HEK293T (cell line): ENCODE measurements around the gene PRPF6.
A peak's percentile ranks its signal among the peaks of the same experiment; 100 is the strongest.
"Not testable (repeated sequence)": the region's sequence is repeated elsewhere in the genome, so short reads cannot be mapped to it uniquely, and the experiment has no call there.

Experiments used
- CTCF ChIA-PET: fragments of 350-600 bp; formaldehyde crosslinking; extraction: SDS; loops from one replicate; lab custom pipeline; 2021; ENCODE audit warnings: antibody characterized with exemption, inconsistent platforms; lab: Yijun Ruan, JAX
- POLR2A ChIA-PET: fragments of 350-600 bp; formaldehyde crosslinking; extraction: SDS; loops from one replicate; lab custom pipeline; 2020; ENCODE audit warnings: antibody characterized with exemption, inconsistent platforms; lab: Yijun Ruan, JAX
- DNase-seq: peaks from one replicate; pipeline ENCODE4 v3.0.0; 2012; ENCODE audit warnings: mixed read lengths; ENCODE audit errors: extremely low spot score
- ARNT ChIP-seq: fragments of 450-650 bp; IDR thresholded peaks from 2 replicates; pipeline ENCODE4 v1.6.1; 2017; ENCODE audit warnings: mild to moderate bottlenecking
- BHLHE40 ChIP-seq: fragments of 450-650 bp; IDR thresholded peaks from 2 replicates; pipeline ENCODE4 v1.6.1; 2016; ENCODE audit warnings: mild to moderate bottlenecking, moderate library complexity, borderline replicate concordance
- CTBP1 ChIP-seq: fragments of 450-650 bp; IDR thresholded peaks from 2 replicates; pipeline ENCODE4 v1.6.1; 2016; ENCODE audit warnings: borderline replicate concordance
- ELF4 ChIP-seq: fragments of 450-650 bp; IDR thresholded peaks from 2 replicates; pipeline ENCODE4 v1.6.1; 2017; ENCODE audit warnings: antibody characterized with exemption
- FOXA1 ChIP-seq: fragments of 450-650 bp; IDR thresholded peaks from 2 replicates; pipeline ENCODE4 v1.6.1; 2016; ENCODE audit warnings: mild to moderate bottlenecking
- FOXK2 ChIP-seq: fragments of 450-650 bp; IDR thresholded peaks from 2 replicates; pipeline ENCODE4 v1.6.1; 2016; ENCODE audit warnings: mild to moderate bottlenecking
- FOXM1 ChIP-seq: fragments of 450-650 bp; IDR thresholded peaks from 2 replicates; pipeline ENCODE4 v1.6.1; 2017; ENCODE audit warnings: mild to moderate bottlenecking, borderline replicate concordance
- HDGF ChIP-seq: fragments of 450-650 bp; IDR thresholded peaks from 2 replicates; pipeline ENCODE4 v1.6.1; 2017; ENCODE audit warnings: antibody characterized with exemption, borderline replicate concordance
- L3MBTL2 ChIP-seq: fragments of 450-650 bp; conservative IDR thresholded peaks from 2 replicates; pipeline ENCODE4 v1.6.1; 2016; ENCODE audit warnings: mild to moderate bottlenecking
- LEF1 ChIP-seq: fragments of 450-650 bp; IDR thresholded peaks from 2 replicates; pipeline ENCODE4 v1.6.1; 2017; ENCODE audit warnings: mild to moderate bottlenecking, borderline replicate concordance
- NFRKB ChIP-seq: fragments of 450-650 bp; IDR thresholded peaks from 2 replicates; pipeline ENCODE4 v1.6.1; 2016; ENCODE audit warnings: mild to moderate bottlenecking, moderate library complexity
- PKNOX1 ChIP-seq: fragments of 450-650 bp; IDR thresholded peaks from 2 replicates; pipeline ENCODE4 v1.6.1; 2016
- SP1 ChIP-seq: fragments of 450-650 bp; IDR thresholded peaks from 2 replicates; pipeline ENCODE4 v1.6.1; 2017
- SUZ12 ChIP-seq: fragments of 450-650 bp; IDR thresholded peaks from 2 replicates; pipeline ENCODE4 v1.6.1; 2016; ENCODE audit warnings: mild to moderate bottlenecking
- TARDBP ChIP-seq: fragments of 450-650 bp; IDR thresholded peaks from 2 replicates; pipeline ENCODE4 v1.6.1; 2016
- ZNF384 ChIP-seq: fragments of 450-650 bp; IDR thresholded peaks from 2 replicates; pipeline ENCODE4 v1.6.1; 2016

PRPF6 gene

GRCh38 chr20:63970714-63971431, 10.1 kb upstream of the PRPF6 start:
- ChIA-PET CTCF (no interaction called here), POLR2A (interaction anchor here (1.0 kb wide), 1 partner anchor 344 kb away, joined by 3 read pairs; the partner anchor contains the start of gene GMEB2)
- no peak for DNase-seq
- TF ChIP-seq TARDBP = no peak
- no peak for TF ChIP-seq SUZ12
- peak; percentile 36; the same call in 1 of the 2 replicates for TF ChIP-seq ZNF384
- TF ChIP-seq CTBP1 = no peak
- TF ChIP-seq FOXK2 = no peak
- TF ChIP-seq ELF4 = no peak

- POLR2A ChIA-PET, DNase-seq: not testable (repeated sequence)
- CTCF ChIA-PET = interaction anchor here (0.7 kb wide), 1 partner anchor 20 kb away, joined by 3 read pairs; no protein-coding TSS in a partner anchor
These were observed 9.0 kb upstream of the PRPF6 start for GRCh38 chr20:63971960-63972311.

DNA sequence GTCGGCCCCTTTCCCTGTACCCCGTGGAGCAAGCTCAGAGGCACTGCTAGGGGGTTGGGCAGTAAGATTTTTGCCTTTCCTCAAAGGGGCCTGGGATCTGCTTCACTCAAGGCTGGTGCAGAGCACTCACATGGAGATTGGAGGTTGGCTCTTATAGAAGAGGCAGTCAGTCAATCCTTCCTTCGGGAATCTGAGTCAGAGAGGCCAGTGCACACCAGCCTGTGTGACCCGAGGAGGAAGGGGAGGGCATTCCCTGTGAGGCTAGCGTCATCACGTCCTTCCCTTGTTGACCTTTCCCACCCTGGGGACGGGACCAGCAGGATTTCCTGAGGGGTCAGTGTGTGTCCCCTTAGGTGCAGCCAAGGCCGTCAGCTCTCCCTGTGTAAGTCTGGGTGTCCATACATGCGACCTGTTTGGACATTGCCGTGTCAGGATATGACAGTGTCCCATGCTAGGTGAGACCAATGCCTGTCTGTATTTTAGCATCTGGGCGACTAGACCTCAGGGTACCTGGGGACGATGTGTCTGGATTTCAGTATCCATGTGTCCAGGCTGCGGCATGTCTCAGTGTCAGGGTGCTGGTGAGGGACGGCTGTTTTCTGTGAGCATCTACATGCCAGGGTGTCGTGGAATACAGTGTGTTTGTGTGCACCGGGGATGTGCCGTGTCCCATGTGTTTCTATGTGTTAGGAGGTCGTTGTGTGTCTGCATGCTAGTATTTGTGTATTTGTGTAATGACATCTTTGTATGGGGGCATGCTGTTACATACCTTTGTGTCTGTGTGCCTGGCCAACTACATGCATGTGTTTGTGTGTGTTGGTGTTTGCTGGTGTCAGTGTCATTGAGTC, 8.4 kb upstream of the PRPF6 start:
- ChIA-PET CTCF (interaction anchor here (0.7 to 1.1 kb wide), 2 partner anchors 17 to 21 kb away, joined by 3 read pairs; no protein-coding TSS in a partner anchor), POLR2A (no interaction called here)
- DNase-seq = no peak
- TF ChIP-seq BHLHE40 (no peak), TARDBP (no peak), SUZ12 (no peak), ZNF384 (no peak), L3MBTL2 (no peak)

DNA sequence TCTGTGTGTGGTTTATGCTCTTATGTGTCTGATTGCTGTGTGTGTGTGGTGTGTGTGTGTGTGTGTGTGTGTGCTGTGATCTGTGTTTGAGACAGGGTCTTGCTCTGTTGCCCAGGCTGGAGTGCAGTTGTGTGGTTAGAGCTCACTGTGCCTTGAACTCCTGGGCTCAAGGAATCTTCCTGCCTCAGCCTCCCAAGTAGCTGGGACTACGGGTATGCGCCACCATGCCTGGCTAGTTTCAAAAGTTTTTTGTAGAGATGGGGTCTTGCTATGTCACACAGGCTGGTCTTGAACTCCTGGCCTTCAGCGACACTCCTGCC, 7.8 kb upstream of the PRPF6 start:
- ChIA-PET CTCF (interaction anchor here (1.0 to 1.3 kb wide), 3 partner anchors 18 to 435 kb away, joined by 3 read pairs; no protein-coding TSS in a partner anchor), POLR2A (interaction anchor here (1.0 to 1.4 kb wide), 3 partner anchors 15 to 90 kb away, joined by 3 to 4 read pairs (median 3); partner anchors contain the start of genes TCEA2 and UCKL1)
- no peak for DNase-seq
- TF ChIP-seq LEF1 (no peak), NFRKB (no peak), HDGF (no peak), ELF4 (no peak), FOXM1 (no peak), ZNF384 (no peak), BHLHE40 (no peak), L3MBTL2 (no peak), PKNOX1 (no peak)

DNA sequence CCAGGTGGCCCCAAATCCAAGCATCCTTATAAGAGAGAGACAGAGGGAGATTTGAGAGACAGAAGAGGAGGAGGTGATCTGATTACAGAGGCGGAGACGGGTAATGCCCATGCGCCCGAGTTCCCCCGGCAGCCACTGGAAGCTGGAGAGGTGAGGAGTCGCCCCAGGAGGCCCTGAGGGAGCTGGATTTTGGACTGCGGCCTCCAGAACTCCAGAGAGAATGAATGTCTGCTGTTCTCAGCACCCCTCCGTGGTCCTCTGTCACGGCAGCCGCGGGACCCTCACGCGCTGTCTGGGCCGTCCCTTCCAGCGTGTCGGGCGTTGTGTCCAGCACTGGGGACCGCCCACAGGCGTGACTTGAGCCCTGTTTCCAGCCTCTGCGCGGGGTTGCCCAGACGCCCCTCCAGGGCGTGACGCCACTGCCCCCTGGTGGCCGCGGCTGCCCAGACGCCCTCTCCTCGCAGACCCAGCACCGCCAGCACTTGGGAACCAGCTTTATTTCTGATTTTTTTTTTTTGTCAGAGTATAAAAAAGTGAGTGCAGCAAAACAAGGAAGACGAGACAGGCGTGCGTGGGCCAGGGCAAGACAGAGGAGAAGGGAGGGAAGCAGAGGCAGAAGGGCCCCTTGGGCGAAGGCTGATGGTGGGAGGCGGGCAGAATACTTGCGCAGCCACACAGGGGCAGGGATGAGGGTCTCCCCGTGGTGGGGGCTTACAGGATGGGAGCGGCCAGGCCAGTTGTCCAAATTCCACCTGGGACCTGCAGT, 7.1 kb upstream of the PRPF6 start:
- ChIA-PET CTCF (interaction anchor here (0.5 to 1.3 kb wide), 7 partner anchors 15 to 436 kb away, joined by 3 to 4 read pairs (median 3); no protein-coding TSS in a partner anchor), POLR2A (interaction anchor here (0.7 to 1.4 kb wide), 4 partner anchors 15 to 109 kb away, joined by 3 to 4 read pairs (median 3); partner anchors contain the start of genes TCEA2, TPD52L2 and UCKL1)
- TF ChIP-seq LEF1 = no peak
- TF ChIP-seq ARNT = peak; percentile 95
- peak; percentile 88 for DNase-seq

- no peak for DNase-seq
- ChIA-PET POLR2A (interaction anchor here (0.7 to 1.4 kb wide), 2 partner anchors 88 kb away, joined by 3 read pairs; partner anchors contain the start of gene TCEA2), CTCF (interaction anchor here (0.5 to 1.3 kb wide), 5 partner anchors 16 to 437 kb away, joined by 3 to 4 read pairs (median 3); no protein-coding TSS in a partner anchor)
- TF ChIP-seq NFRKB = no peak
- no peak for TF ChIP-seq PKNOX1
- no peak for TF ChIP-seq ARNT
- TF ChIP-seq FOXK2 = no peak
- no peak for TF ChIP-seq FOXM1
- TF ChIP-seq FOXA1 = no peak
- TF ChIP-seq CTBP1 = no peak
- TF ChIP-seq SUZ12 = no peak
- TF ChIP-seq L3MBTL2 = no peak
- no peak for TF ChIP-seq ELF4
- TF ChIP-seq SP1 = no peak
- TF ChIP-seq BHLHE40 = no peak
- TF ChIP-seq ZNF384 = no peak
- TF ChIP-seq HDGF = no peak
These were observed 6.3 kb upstream of the PRPF6 start for GRCh38 chr20:63974402-63975200.

DNA sequence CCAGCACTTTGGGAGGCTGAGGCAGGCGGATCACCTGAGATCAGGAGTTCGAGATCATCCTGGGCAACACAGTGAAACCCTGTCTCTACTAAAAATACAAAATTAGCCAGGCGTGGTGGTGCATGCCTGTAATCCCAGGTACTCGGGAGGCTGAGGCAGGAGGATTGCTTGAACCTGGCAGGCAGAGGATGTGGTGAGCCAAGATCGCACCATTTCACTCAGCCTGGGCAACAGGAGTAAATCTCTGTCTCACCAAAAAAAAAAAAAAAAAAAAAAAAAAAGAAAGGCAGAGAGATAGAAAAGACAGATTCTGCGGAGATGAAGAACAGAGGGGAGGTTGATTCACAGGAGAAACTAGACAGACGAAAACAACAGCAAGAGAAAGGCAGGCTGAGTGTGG, 4.4 kb upstream of the PRPF6 start:
- POLR2A ChIA-PET, DNase-seq, CTCF ChIA-PET: not testable (repeated sequence)
